NCI-H187 (cell line): ENCODE data around the gene MUC5AC.
"Not testable (repeated sequence)": the region's sequence is repeated elsewhere in the genome, so short reads cannot be mapped to it uniquely, and the experiment has no call there.

Source experiments
- DNase-seq, 2 experiments: peaks; one replicate each; lab custom pipeline; 2025; lab: John Stamatoyannopoulos, UW

MUC5AC gene

DNA sequence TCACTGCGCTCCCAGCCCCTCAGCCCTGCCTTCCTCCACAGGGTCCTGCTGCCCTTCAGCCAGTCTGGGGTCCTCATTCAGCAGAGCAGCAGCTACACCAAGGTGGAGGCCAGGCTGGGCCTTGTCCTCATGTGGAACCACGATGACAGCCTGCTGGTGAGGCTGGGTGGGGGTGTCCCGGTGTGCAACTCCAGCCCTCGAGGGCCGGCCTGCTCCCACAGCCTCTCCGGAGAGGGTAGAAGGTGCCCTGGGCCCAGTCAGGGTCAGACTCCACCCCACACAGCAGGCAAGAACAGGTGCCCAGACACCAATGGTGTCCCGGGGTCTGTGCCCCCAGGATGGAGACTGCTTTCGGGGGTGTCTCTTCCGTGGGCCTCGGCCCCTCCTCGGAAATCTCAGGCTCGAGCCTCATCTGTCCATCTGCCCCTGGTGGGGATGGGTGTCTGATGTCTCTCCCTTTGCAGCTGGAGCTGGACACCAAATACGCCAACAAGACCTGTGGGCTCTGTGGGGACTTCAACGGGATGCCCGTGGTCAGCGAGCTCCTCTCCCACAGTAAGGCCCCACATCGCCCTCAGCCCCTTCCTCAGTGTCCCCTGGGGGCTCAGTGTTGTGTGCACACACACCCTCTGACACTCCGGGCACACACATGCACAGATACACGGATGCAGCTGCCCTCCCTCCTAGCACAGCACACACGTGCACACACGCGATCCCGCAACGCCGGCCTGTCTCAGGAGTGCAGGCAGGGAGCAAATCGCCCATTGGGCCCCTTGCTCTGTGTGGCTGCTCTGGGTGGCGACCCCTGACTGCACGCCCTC, 4.9 kb downstream of the MUC5AC start:
- DNase-seq, result no peak

DNA sequence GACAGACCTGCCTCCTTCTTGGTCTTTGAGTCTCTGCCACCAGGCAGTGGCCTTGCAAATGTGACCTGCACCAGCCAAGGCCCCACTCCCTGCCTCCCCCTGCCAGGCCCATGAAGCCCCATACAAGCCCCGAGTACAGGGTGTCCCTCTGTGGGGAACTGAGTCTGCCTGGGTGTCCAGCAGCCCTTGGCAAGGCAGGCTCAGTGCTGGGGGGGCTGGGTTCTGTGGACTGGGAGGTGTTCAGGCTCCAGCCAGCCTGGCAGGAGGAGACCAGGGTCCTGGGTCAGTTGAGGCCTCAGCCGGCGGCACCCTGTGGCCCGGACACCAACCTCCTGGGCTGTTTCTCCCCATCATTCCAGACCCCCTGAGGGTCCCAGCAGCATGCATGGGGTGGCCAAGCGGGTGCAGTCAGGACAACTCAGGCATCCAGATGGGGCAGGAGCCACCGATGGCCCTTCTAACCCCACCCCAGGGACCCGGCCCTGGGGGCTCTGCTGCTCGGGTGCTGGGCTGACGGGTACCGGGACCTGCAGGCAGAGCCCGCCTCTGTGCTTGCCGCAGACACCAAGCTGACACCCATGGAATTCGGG, 5.7 kb downstream of the MUC5AC start:
- no peak for DNase-seq

- DNase-seq, result no peak
Measured at GRCh38 chr11:1163911-1164735, 6.4 kb downstream of the MUC5AC start.

DNA sequence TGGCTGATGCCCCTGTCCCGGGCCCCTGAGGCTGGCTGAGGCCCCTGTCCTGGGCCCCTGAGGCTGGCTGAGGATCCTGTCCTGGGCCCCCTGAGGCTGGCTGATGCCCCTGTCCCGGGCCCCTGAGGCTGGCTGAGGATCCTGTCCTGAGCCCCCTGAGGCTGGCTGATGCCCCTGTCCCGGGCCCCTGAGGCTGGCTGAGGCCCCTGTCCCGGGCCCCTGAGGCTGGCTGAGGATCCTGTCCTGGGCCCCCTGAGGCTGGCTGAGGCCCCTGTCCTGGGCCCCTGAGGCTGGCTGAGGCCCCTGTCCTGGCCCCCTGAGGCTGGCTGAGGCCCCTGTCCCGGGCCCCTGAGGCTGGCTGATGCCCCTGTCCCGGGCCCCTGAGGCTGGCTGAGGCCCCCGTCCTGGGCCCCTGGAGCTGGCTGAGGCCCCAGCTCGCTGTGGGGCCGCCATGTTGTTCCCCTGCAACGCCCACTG, 7.1 kb downstream of the MUC5AC start:
- not testable (repeated sequence) for DNase-seq

- DNase-seq, result no peak
Measured at GRCh38 chr11:1165256-1166041, 7.7 kb downstream of the MUC5AC start.

GRCh38 chr11:1167256-1167655, 9.5 kb downstream of the MUC5AC start:
- DNase-seq, result no peak

DNA sequence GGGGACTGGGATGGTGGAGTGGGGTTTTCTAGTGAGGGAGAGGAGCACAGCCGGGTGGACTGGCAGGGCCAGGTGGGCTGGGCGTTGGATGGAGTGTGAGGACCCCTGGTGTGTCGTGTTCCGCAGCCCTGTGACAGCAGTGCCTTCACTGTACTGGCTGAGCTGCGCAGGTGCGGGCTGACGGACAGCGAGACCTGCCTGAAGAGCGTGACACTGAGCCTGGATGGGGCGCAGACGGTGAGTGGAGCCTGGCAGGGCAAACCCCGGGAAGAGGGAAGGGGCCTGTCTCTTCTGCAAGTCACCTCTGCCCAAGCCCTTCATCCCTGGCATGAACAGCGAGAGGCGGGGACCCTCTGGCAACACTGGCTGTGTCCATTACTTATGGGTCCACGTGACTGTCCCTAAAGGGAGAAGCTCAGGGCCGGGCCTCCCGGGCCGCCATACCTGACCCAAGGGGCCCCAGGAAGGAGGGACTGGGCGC, 10.0 kb downstream of the MUC5AC start:
- DNase-seq, result no peak

- no peak for DNase-seq
Measured at GRCh38 chr11:1168256-1168655, 10.5 kb downstream of the MUC5AC start.

DNA sequence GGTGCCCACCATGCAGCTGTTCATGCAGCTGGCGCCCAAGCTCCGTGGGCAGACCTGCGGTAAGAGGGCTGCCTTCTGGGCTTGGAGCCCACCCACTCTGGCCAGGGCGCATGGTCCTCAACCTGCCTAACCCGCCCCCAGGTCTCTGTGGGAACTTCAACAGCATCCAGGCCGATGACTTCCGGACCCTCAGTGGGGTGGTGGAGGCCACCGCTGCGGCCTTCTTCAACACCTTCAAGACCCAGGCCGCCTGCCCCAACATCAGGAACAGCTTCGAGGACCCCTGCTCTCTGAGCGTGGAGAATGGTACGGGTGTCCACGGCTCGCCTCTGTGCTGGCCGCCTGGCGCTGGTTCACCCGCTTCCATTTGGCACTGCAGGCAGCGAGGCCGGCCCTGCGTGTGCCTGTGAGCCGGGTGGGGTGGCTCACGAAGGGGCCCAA, 11.0 kb downstream of the MUC5AC start:
- no peak for DNase-seq

- no peak for DNase-seq
Measured at GRCh38 chr11:1171223-1171984, 13.7 kb downstream of the MUC5AC start.

DNA sequence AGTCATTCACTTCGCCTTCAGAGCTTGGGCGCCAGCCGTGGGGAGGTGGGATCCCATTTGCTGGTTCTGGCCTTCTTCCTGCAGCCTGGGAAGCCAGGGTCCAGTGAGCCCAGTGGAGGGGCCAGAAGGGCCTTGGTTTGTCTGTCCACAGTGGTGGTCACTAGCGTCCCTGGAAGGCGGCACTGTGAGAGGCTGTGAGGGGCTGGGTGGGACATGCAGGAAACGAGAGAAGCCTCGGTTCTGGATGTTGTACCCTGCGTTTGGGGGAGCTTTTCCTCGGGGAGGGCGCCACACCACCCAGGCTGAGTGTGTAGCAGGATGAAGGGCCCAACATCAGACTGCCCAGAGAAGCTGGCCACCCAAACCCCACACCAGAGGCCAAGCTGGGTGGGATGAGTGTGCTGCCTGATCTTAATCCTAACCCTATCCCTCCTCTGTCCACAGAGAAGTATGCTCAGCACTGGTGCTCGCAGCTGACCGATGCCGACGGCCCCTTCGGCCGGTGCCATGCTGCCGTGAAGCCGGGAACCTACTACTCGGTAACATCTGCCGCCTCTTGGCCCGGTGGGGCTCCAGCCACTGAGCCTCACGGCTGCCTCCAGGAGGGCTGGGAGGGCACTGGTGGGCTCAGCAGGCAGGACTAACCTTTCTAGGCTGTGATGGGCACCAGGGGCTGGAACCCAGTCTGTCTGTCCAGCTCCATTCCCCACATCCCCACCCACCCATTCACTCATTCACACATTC, 14.4 kb downstream of the MUC5AC start:
- DNase-seq, result no peak

DNA sequence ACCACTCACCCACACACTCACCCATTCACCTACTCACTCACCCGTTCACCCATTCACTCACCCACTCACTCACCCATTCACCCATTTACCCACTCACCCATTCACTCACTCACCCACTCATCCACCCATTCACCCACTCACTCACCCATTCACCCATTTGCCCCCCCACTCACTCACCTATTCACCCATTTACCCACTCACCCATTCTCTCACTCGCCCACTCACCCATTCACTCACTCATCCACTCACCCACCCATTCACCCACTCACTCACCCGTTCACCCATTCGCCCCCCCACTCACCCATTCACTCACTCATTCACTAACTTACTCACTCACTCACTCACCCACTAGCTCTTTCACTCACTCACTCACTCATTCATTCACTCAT, 15.0 kb downstream of the MUC5AC start:
- no peak for DNase-seq

DNA sequence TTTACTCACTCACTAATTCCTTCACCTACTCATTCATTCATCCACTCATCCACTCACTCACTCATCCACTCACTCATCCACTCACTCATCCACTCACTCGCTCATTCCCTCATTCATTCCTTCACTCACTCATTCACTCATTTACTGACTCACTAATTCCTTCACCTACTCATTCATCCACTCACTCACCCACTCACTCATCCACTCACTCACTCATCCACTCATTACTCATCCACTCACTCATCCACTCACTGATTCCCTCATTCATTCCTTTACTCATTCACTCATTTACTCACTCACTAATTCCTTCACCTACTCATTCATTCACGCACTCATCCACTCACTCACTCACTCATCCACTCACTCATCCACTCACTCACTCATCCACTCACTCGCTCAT, 15.6 kb downstream of the MUC5AC start:
- DNase-seq, result not testable (repeated sequence)

DNA sequence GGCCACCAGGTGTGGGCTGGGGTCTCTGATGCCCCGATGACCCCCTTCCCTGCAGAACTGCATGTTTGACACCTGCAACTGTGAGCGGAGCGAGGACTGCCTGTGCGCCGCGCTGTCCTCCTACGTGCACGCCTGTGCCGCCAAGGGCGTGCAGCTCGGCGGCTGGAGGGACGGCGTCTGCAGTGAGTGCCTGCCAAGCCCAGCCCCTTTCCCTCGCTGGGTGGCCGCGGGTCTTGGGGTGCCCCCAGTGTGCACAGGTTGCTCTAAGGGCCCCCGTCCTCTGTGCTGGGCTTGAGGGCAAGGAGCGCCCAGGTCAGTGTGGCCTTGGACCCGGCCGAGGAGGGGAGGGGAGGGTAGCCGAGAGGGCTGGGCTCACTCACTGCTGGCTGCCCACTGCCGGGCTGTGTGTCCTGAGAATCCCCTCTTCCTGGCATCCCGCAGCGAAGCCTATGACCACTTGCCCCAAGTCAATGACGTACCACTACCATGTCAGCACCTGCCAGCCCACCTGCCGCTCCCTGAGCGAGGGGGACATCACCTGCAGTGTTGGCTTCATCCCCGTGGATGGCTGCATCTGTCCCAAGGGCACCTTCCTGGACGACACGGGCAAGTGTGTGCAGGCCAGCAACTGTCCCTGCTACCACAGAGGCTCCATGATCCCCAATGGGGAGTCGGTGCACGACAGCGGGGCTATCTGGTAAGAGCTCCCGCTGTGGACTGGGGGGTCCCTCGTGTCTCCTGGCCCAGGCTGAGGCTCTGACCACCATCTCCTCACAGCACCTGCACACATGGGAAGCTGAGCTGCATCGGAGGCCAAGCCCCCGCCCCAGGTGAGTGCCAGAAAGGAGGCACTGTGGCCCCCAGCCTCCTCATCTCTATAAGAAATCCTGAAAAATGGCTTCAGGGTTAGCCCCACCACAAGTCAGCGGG, 17.0 kb downstream of the MUC5AC start:
- no peak for DNase-seq

DNA sequence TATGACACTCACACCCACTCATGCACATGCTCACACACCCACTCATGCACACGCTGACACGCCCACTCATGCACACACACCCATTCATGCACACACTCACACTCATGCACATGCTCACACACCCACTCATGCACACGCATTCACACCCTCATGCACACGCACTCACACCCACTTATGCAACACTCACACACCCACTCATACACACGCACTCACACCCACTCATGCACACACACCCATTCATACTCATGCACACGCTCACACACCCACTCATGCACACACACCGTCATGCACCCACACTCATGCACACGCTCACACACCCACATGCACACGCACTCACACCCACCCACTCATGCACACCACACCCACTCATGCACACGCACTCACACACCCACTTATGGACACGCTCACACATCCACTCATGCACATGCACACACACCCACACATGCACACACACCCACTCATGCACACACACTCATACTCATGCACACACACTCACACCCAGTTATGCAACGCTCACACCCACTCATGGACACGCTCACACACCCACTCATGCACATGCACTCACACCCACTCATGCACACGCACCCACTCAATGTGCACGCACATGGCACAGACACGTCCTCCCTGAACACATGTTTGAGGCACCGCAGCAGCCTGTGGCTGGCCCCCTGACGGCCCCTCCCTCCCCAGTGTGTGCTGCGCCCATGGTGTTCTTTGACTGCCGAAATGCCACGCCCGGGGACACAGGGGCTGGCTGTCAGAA, 17.9 kb downstream of the MUC5AC start:
- no peak for DNase-seq

DNA sequence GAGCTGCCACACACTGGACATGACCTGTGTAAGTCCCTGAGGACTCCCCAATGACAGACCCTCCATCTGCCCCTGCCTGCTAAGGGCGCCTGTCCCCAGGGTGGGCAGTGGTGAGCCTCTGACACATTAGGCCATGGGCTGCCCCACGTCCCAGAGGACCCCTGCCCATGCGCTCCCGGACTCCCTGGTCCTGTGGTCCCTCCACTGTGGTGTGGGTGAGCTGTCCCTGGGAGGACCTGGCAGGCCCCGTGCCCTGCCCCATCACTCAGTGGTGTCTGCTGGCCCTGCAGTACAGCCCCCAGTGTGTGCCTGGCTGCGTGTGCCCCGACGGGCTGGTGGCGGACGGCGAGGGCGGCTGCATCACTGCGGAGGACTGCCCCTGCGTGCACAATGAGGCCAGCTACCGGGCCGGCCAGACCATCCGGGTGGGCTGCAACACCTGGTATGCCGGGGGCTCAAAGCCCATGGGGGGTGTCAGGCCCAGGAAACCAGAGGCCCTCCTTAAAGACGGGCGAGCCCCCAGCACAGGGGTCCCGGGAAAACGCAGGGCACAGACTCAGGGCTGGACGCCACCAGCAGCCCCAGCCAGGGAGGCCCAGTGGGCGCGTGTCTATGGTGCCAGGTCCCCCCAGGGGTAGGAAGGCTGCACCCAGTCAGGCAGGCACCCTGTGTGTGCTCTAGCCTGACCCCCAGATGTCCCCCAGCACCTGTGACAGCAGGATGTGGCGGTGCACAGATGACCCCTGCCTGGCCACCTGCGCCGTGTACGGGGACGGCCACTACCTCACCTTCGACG, 18.7 kb downstream of the MUC5AC start:
- DNase-seq, result no peak

- DNase-seq, result no peak
Measured at GRCh38 chr11:1177020-1177770, 19.4 kb downstream of the MUC5AC start.
